Esophagus muscularis mucosa (tissue), 4 donors: ENCODE data around the gene SLC50A1. TPM values are rescaled to one million over a fixed set of nuclear protein-coding genes. Genes with fewer than 3 reads are reported as not detected.

Source experiments
- DNase-seq: peaks from one replicate; pipeline ENCODE4 v3.0.0-alpha.2; 2017; ENCODE audit errors: extremely low spot score
- H3K27ac ChIP-seq, 4 donors: fragments of 200-600 bp; sonication (generic); replicated peaks in 1 of 4; 1 replicate in 3 of 4; 2 replicates in 1 of 4; pipeline ENCODE4 v1.5.1; 2016 to 2019; ENCODE audit warnings: mild to moderate bottlenecking in 1 of 4
- H3K27me3 ChIP-seq, 4 donors: fragments of 200-600 bp; sonication (generic); one replicate each; pipeline versions ENCODE4 v1.5.1 to v1.6.0; 2016 to 2019
- H3K36me3 ChIP-seq, 4 donors: fragments of 200-600 bp; sonication (generic); one replicate each; pipeline ENCODE4 v1.5.1; 2016 to 2019
- H3K4me1 ChIP-seq, 4 donors: fragments of 200-600 bp; sonication (generic); one replicate each; pipeline ENCODE4 v1.5.1; 2016 to 2019
- H3K4me3 ChIP-seq, 4 donors: fragments of 200-600 bp; sonication (generic); 1 replicate in 2 of 4; 2 replicates in 2 of 4; pipeline ENCODE4 v1.5.1; 2016 to 2019; ENCODE audit warnings: mild to moderate bottlenecking in 4 of 4, moderate library complexity in 1 of 4
- H3K9me3 ChIP-seq, 4 donors: fragments of 200-600 bp; sonication (generic); 1 replicate in 3 of 4; 2 replicates in 1 of 4; pipeline ENCODE4 v1.5.1; 2016 to 2019
- EP300 ChIP-seq: sonication (generic); formaldehyde crosslinking; IDR thresholded peaks from one replicate; pipeline ENCODE4 v1.6.1; 2017; ENCODE audit warnings: antibody characterized with exemption
- POLR2A ChIP-seq: fragments of 450-650 bp; IDR thresholded peaks from one replicate; pipeline ENCODE4 v1.6.1; 2017; ENCODE audit warnings: antibody characterized with exemption, moderate library complexity, mild to moderate bottlenecking, low read depth
- POLR2AphosphoS5 ChIP-seq, 2 donors: sonication (generic); formaldehyde crosslinking; IDR thresholded peaks; one replicate each; pipeline ENCODE4 v1.6.1; 2017; ENCODE audit warnings: antibody characterized with exemption in 2 of 2
- WGBS: methylation state at CpG from one replicate; pipeline ENCODE4 v1.1.5; 2018; 5-methylcytosine and 5-hydroxymethylcytosine counted together
- intact Hi-C: fragments of 100-400 bp; cut with DNase I; formaldehyde crosslinking; loops from one replicate; pipeline ENCODE4 v1.15.1; 2023
- total RNA-seq, 4 donors: library from RNA; depleted of rRNA; stranded (reverse); fragments of >200 nt; gene quantifications; one replicate each; pipeline versions ENCODE4 v1.1.0 to v1.2.1, GENCODE V29; 2016
- TF ChIP-seq, protein P1 (sequence below), 3 experiments: fragments of 200-600 bp in 2 of 3; fragments of 450-650 bp in 1 of 3; sonication (generic) in 2 of 3; IDR thresholded peaks; one replicate each; pipeline ENCODE4 v1.5.1; 2017 to 2019; ENCODE audit warnings: antibody characterized with exemption in 3 of 3, mild to moderate bottlenecking in 2 of 3, moderate library complexity in 1 of 3

SLC50A1 gene
- total RNA-seq, 4 donors from 2014 or later, result 13.3 to 18.7 (median 15.2) TPM

DNA sequence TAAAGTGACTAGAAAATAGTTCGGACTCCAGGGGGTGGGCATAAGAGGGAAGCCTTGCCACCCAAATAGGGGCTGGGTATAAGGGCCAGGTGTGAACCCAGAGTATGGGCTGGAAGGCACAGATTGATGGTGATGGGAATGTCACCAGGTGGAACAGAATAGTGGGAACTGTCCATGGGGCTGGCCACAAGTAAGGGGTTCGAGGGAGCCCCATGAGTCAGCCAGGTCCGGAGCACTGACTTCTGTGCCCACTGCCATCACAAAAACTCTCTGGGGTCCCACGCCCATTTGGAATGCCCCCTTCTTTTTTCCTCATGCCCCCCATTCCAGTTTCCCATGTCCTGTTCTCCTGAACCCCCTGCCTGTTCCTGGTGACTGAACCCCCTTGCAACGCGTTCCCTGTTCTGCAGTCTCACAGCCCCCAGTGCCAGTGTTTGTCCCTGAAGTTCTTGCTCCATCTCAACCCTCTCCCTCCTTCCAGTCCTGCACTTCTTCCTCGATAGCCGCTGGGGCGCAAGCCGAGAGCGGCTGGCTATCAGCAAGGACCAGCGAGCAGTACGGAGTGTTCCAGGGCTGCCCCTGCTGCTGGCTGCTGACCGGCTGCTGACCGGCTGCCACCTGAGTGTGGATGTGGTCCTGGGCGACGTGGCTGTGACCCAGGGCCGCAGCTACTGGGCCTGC lies 45.9 kb downstream of the SLC50A1 start:
- Histone ChIP-seq H3K27me3 (no peaks in the 10 kb centered on the region), H3K4me1 (peaks cover 8 to 13% (median 9%) of the 10 kb centered on the region in 4 donors), H3K4me3 (no peak overlapping the region), H3K36me3 (peaks cover 0 to 7% (median 2%) of the 10 kb centered on the region in 4 donors), H3K9me3 (no peaks in the 10 kb centered on the region), H3K27ac (no peak overlapping the region)
- 93% methylated on average over 12 of the region's 18 CpGs for WGBS
- intact Hi-C loops, result no loop called here
- no peak for TF ChIP-seq EP300
- no peak for TF ChIP-seq POLR2A
- no peak for TF ChIP-seq POLR2AphosphoS5 (IDR thresholded peaks at IDR 0.05)
- TF ChIP-seq, protein P1, sequence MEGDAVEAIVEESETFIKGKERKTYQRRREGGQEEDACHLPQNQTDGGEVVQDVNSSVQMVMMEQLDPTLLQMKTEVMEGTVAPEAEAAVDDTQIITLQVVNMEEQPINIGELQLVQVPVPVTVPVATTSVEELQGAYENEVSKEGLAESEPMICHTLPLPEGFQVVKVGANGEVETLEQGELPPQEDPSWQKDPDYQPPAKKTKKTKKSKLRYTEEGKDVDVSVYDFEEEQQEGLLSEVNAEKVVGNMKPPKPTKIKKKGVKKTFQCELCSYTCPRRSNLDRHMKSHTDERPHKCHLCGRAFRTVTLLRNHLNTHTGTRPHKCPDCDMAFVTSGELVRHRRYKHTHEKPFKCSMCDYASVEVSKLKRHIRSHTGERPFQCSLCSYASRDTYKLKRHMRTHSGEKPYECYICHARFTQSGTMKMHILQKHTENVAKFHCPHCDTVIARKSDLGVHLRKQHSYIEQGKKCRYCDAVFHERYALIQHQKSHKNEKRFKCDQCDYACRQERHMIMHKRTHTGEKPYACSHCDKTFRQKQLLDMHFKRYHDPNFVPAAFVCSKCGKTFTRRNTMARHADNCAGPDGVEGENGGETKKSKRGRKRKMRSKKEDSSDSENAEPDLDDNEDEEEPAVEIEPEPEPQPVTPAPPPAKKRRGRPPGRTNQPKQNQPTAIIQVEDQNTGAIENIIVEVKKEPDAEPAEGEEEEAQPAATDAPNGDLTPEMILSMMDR (IDR thresholded peaks at IDR 0.05), result no peak
- DNase-seq, result no peak

DNA sequence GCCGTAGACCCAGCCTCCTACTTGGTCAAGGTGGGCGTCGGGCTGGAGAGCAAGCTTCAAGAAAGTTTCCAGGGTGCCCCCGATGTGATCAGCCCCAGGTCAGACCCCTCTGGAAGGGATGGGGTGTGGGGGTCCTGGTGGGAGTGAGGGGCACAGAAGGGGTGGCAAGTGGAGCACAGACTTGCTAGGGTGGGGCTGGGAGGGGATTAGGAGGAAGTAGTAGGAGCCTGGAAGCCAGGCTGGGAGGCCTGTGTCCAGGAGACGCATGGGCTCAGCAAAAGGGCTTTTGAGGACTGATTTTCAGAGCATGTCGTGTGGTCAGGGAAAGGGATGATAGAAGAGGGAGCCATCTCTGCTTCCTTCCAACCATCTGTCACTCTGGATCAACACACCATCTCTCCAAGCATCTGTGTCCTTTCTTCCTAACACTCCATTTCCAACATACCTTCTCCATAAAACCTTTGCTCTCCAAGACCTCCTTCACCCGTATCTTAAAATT lies 46.4 kb downstream of the SLC50A1 start:
- no peak for DNase-seq
- H3K27me3 ChIP-seq, result no peaks in the 10 kb centered on the region
- 90% methylated on average over 7 of the region's 7 CpGs for WGBS
- intact Hi-C loops, result no loop called here
- TF ChIP-seq, protein P1 (IDR thresholded peaks at IDR 0.05), result no peak
- TF ChIP-seq EP300, result no peak
- TF ChIP-seq POLR2AphosphoS5 (IDR thresholded peaks at IDR 0.05), result no peak
- H3K4me1 ChIP-seq, result peaks cover 2 to 8% (median 4%) of the 10 kb centered on the region in 4 donors
- H3K36me3 ChIP-seq, result peaks cover 0 to 7% (median 2%) of the 10 kb centered on the region in 4 donors
- no peaks in the 10 kb centered on the region for H3K9me3 ChIP-seq
- no peak overlapping the region for H3K4me3 ChIP-seq
- H3K27ac ChIP-seq, result no peak overlapping the region

- Histone ChIP-seq H3K4me3 (no peak overlapping the region), H3K36me3 (peaks cover 0 to 7% (median 2%) of the 10 kb centered on the region in 4 donors), H3K9me3 (no peaks in the 10 kb centered on the region), H3K27me3 (no peaks in the 10 kb centered on the region), H3K4me1 (peaks cover 0 to 8% (median 0%) of the 10 kb centered on the region in 4 donors), H3K27ac (no peak overlapping the region)
- intact Hi-C loops, result no loop called here
- no peak for DNase-seq
- TF ChIP-seq EP300, result no peak
- TF ChIP-seq, protein P1 (IDR thresholded peaks at IDR 0.05), result no peak
- no peak for TF ChIP-seq POLR2AphosphoS5 (IDR thresholded peaks at IDR 0.05)
- WGBS, result 89% methylated on average over 16 of the region's 20 CpGs
Observed at GRCh38 chr1:155183775-155184221, 48.1 kb downstream of the SLC50A1 start.

DNA sequence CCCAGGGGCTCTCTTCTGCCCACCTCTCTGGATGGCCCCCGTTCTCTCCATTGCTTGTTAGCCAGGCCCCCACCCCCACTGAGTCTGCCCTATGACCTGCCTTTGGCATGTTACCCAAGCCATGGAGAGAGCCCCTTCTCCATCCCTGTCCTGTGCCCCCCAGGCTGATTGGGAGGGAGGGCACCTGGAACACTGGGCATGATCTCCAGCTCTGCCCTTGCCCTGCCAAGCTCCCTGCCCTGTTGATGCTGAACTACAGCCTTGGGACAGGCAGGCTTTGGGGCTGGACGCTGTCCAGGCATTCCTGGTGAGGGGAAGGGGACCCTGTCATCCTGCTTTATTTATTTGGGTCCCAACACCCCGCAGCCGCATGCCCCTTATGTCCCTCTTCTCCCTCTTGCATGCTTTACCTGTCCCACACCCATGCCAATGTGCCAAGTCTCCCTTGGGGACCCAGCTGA lies 48.7 kb downstream of the SLC50A1 start:
- intact Hi-C loops, result no loop called here
- H3K27ac ChIP-seq, result no peak overlapping the region
- H3K36me3 ChIP-seq, result peaks cover 0 to 7% (median 2%) of the 10 kb centered on the region in 4 donors
- no peaks in the 10 kb centered on the region for H3K9me3 ChIP-seq
- no peak for DNase-seq
- no peak overlapping the region for H3K4me3 ChIP-seq
- peaks cover 0 to 8% (median 0%) of the 10 kb centered on the region in 4 donors for H3K4me1 ChIP-seq
- WGBS, result 94% methylated on average over 4 of the region's 4 CpGs
- TF ChIP-seq POLR2A (no peak), POLR2AphosphoS5 (IDR thresholded peaks at IDR 0.05) (no peak), EP300 (no peak)
- TF ChIP-seq, protein P1 (IDR thresholded peaks at IDR 0.05), result no peak
- no peaks in the 10 kb centered on the region for H3K27me3 ChIP-seq
